Activated B cell treated with CpG ODN at 0.5 μM for 24 hours (primary cell): ENCODE results near the gene ALX3. TPM values are rescaled to one million over a fixed set of nuclear protein-coding genes. Genes with fewer than 3 reads are reported as not detected.

Experiments used
- ATAC-seq: fragments of 200-7000 bp; cut with Tn5 transposase; one replicate; pipeline ENCODE4 v1.10.0; 2021; ENCODE audit warnings: low read depth, mild to moderate bottlenecking, moderate library complexity
- CTCF ChIA-PET: fragments of 350-600 bp; sonication (Branson Sonifier 250); formaldehyde crosslinking; loops from one replicate; lab custom pipeline; 2021; ENCODE audit warnings: antibody characterized with exemption; lab: Charles Lee
- POLR2A ChIA-PET: fragments of 350-600 bp; sonication (Branson Sonifier 250); formaldehyde crosslinking; loops from one replicate; lab custom pipeline; 2021; ENCODE audit warnings: antibody characterized with exemption; lab: Charles Lee
- DNase-seq: peaks from one replicate; pipeline ENCODE4 v3.0.0; 2022
- H3K27ac Mint-ChIP-seq: one replicate; pipeline ENCODE4 v1.8.0; 2020; ENCODE audit warnings: mixed read lengths
- H3K27me3 Mint-ChIP-seq: one replicate; pipeline ENCODE4 v1.8.0; 2021; ENCODE audit warnings: mixed read lengths
- H3K36me3 Mint-ChIP-seq: one replicate; pipeline ENCODE4 v1.8.0; 2021; ENCODE audit warnings: low read depth, mixed read lengths
- H3K4me1 Mint-ChIP-seq: one replicate; pipeline ENCODE4 v1.8.0; 2021; ENCODE audit warnings: mixed read lengths
- H3K4me3 Mint-ChIP-seq: one replicate; pipeline ENCODE4 v1.8.0; 2020; ENCODE audit warnings: mild to moderate bottlenecking, mixed read lengths
- H3K9me3 Mint-ChIP-seq: one replicate; pipeline ENCODE4 v1.8.0; 2020; ENCODE audit warnings: mixed read lengths
- CTCF ChIP-seq: fragments of 200-600 bp; IDR thresholded peaks from one replicate; pipeline ENCODE4 v1.8.0; 2022; ENCODE audit warnings: antibody characterized with exemption, mild to moderate bottlenecking
- intact Hi-C: fragments of 100-400 bp; cut with micrococcal nuclease; formaldehyde crosslinking; loops from one replicate; pipeline ENCODE4 v1.15.1; 2024
- total RNA-seq: library from RNA; stranded (reverse); gene quantifications from 2 replicates; pipeline ENCODE4 v1.2.3, GENCODE V29; 2022

ALX3 gene
- total RNA-seq, 1 donor from 2014 or later, result not detected

- intact Hi-C loops, result no loop called here
- DNase-seq (no peak), ATAC-seq (no peak)
- ChIA-PET CTCF (interaction anchor here (0.6 kb wide), 1 partner anchor 33 kb away, joined by 3 read pairs; no protein-coding TSS in a partner anchor), POLR2A (no interaction called here)
- Mint-ChIP-seq H3K4me3 (no peak overlapping the region), H3K4me1 (no peaks in the 10 kb centered on the region), H3K27me3 (peaks cover 39% of the 10 kb centered on the region), H3K36me3 (no peaks in the 10 kb centered on the region), H3K9me3 (no peaks in the 10 kb centered on the region), H3K27ac (no peak overlapping the region)
- TF ChIP-seq CTCF, result no peak
Observed at GRCh38 chr1:110113551-110113950, 43.1 kb upstream of the ALX3 start.

- no peak overlapping the region for H3K4me3 Mint-ChIP-seq
- H3K9me3 Mint-ChIP-seq, result no peaks in the 10 kb centered on the region
- no peak for ATAC-seq
- H3K27ac Mint-ChIP-seq, result no peak overlapping the region
- POLR2A ChIA-PET, result no interaction called here
- intact Hi-C loops, result no loop called here
- H3K27me3 Mint-ChIP-seq, result peaks cover 38% of the 10 kb centered on the region
- no peaks in the 10 kb centered on the region for H3K4me1 Mint-ChIP-seq
- H3K36me3 Mint-ChIP-seq, result no peaks in the 10 kb centered on the region
- DNase-seq, result no peak
- CTCF ChIA-PET, result no interaction called here
- no peak for TF ChIP-seq CTCF
Observed at GRCh38 chr1:110112656-110113055, 42.2 kb upstream of the ALX3 start.

GRCh38 chr1:110112143-110112542 lies 41.7 kb upstream of the ALX3 start, which contains the start of gene UBL4B:
TSS of gene UBL4B (plus strand) at chr1:110112443. CDS start at chr1:110112535, 92 bp downstream.
- DNase-seq (no peak), ATAC-seq (no peak)
- H3K9me3 Mint-ChIP-seq, result no peaks in the 10 kb centered on the region
- H3K4me1 Mint-ChIP-seq, result no peaks in the 10 kb centered on the region
- POLR2A ChIA-PET, result no interaction called here
- CTCF ChIA-PET, result no interaction called here
- no peaks in the 10 kb centered on the region for H3K36me3 Mint-ChIP-seq
- H3K4me3 Mint-ChIP-seq, result no peak within 1 kb of the TSS
- no peak for TF ChIP-seq CTCF
- H3K27ac Mint-ChIP-seq, result no peak within 1 kb of the TSS
- intact Hi-C loops, result no loop called here
- H3K27me3 Mint-ChIP-seq, result peaks cover 35% of the 10 kb centered on the region

- no peaks in the 10 kb centered on the region for H3K9me3 Mint-ChIP-seq
- DNase-seq (no peak), ATAC-seq (no peak)
- no peaks in the 10 kb centered on the region for H3K36me3 Mint-ChIP-seq
- no peak overlapping the region for H3K4me3 Mint-ChIP-seq
- no peaks in the 10 kb centered on the region for H3K4me1 Mint-ChIP-seq
- H3K27me3 Mint-ChIP-seq, result peaks cover 28% of the 10 kb centered on the region
- no peak for TF ChIP-seq CTCF
- no peak overlapping the region for H3K27ac Mint-ChIP-seq
- intact Hi-C loops, result no loop called here
- ChIA-PET CTCF (no interaction called here), POLR2A (interaction anchor here (0.7 kb wide), 1 partner anchor 1468 kb away, joined by 3 read pairs; no protein-coding TSS in a partner anchor)
Observed at GRCh38 chr1:110111081-110111480, 40.6 kb upstream of the ALX3 start.

- Mint-ChIP-seq H3K27me3 (peaks cover 21% of the 10 kb centered on the region), H3K36me3 (no peaks in the 10 kb centered on the region), H3K27ac (no peak overlapping the region), H3K4me3 (no peak overlapping the region), H3K9me3 (no peaks in the 10 kb centered on the region), H3K4me1 (no peaks in the 10 kb centered on the region)
- TF ChIP-seq CTCF, result no peak
- intact Hi-C loops, result no loop called here
- POLR2A ChIA-PET, result no interaction called here
- ATAC-seq (no peak), DNase-seq (no peak)
- CTCF ChIA-PET, result interaction anchor here (1.9 kb wide), 1 partner anchor 9 kb away, joined by 6 read pairs; no protein-coding TSS in a partner anchor
Observed at GRCh38 chr1:110107867-110108469, 37.5 kb upstream of the ALX3 start.
